ENCODE results near the gene METTL26.

- TF ChIP-seq CTCF (IDR thresholded peaks at IDR 0.05) (no peak), EP300 (IDR thresholded peaks at IDR 0.05; ENCODE audit: low read depth) (no peak), POLR2A (IDR thresholded peaks at IDR 0.05) (no peak), POLR2AphosphoS5 (IDR thresholded peaks at IDR 0.05) (no peak)
These were observed 2.7 kb upstream of the METTL26 start for GRCh38 chr16:638836-639235.

All from transverse colon (tissue), 4 donors.